ENCODE measurements around the gene FURIN.

GRCh38 chr15:90862487-90862886 is 5.9 kb upstream of the FURIN start:
- TF ChIP-seq ZNF175 (tag by site-specific recombination; IDR thresholded peaks at IDR 0.05) (no peak), CTCF (tag by site-specific recombination; IDR thresholded peaks at IDR 0.05) (no peak), ZNF239 (tag by site-specific recombination; IDR thresholded peaks at IDR 0.05) (no peak), ATF2 (tag by site-specific recombination; IDR thresholded peaks at IDR 0.05; ENCODE audit: low read depth) (peak; percentile 59), KLF10 (tag by site-specific recombination; IDR thresholded peaks at IDR 0.05) (no peak), PRDM1 (tag by site-specific recombination; IDR thresholded peaks at IDR 0.05) (no peak), ZNF362 (tag by site-specific recombination; IDR thresholded peaks at IDR 0.05) (no peak), ZNF530 (tag by site-specific recombination; IDR thresholded peaks at IDR 0.05; ENCODE audit: low read depth) (no peak), KLF16 (tag by site-specific recombination; IDR thresholded peaks at IDR 0.05) (no peak), ZNF24 (tag by site-specific recombination; IDR thresholded peaks at IDR 0.05) (no peak), ZNF292 (tag by site-specific recombination; IDR thresholded peaks at IDR 0.05; ENCODE audit: borderline replicate concordance, low read depth) (no peak), ZNF600 (tag by site-specific recombination; IDR thresholded peaks at IDR 0.05) (no peak)

All from HEK293 (cell line).